OCI-LY7 (cell line): ENCODE data around the gene MRI1. TPM values are rescaled to one million over a fixed set of nuclear protein-coding genes. Genes with fewer than 3 reads are reported as not detected.

Experiments
- BruUV-seq: library from RNA; stranded (reverse); fragments of 400-500 nt; replicated peaks from 2 replicates; lab custom pipeline; 2021; lab: Mats Ljungman, UMichigan
- CTCF ChIA-PET: fragments of 300-600 bp; sonication (Branson Sonifier 250); formaldehyde crosslinking; loops from one replicate; lab custom pipeline; 2022; ENCODE audit warnings: antibody characterized with exemption; ENCODE audit not compliant: unreplicated experiment; lab: Charles Lee
- POLR2A ChIA-PET: fragments of 300-600 bp; sonication (Branson Sonifier 250); formaldehyde crosslinking; loops from one replicate; lab custom pipeline; 2022; ENCODE audit warnings: antibody characterized with exemption; lab: Charles Lee
- DNase-seq: peaks from one replicate; pipeline ENCODE4 v3.0.0-alpha.2; 2015; ENCODE audit warnings: low spot score
- H2AFZ ChIP-seq: fragments of 200-600 bp; sonication (generic), shearing (Covaris generic); 2 replicates; pipeline ENCODE4 v1.6.1; 2014; ENCODE audit warnings: mild to moderate bottlenecking, antibody characterized with exemption, low read length, moderate library complexity
- H3K27ac ChIP-seq: fragments of 200-600 bp; sonication (generic); 2 replicates; pipeline ENCODE4 v1.5.1; 2014; ENCODE audit warnings: mixed run types, low read depth, mild to moderate bottlenecking, moderate library complexity, low read length, inconsistent platforms; ENCODE audit not compliant: poor library complexity, severe bottlenecking
- H3K36me3 ChIP-seq: fragments of 200-600 bp; sonication (generic); 2 replicates; pipeline ENCODE4 v1.6.1; 2014; ENCODE audit warnings: mild to moderate bottlenecking, antibody characterized with exemption, low read length, moderate library complexity, mixed read lengths; ENCODE audit not compliant: insufficient read depth
- H3K4me1 ChIP-seq: fragments of 200-600 bp; sonication (generic); 2 replicates; pipeline ENCODE4 v1.5.1; 2014; ENCODE audit warnings: mild to moderate bottlenecking, low read length; ENCODE audit not compliant: insufficient read depth, poor library complexity, severe bottlenecking
- H3K4me2 ChIP-seq: fragments of 200-600 bp; sonication (generic); 2 replicates; pipeline ENCODE4 v1.6.1; 2014; ENCODE audit warnings: mild to moderate bottlenecking, low read length
- H3K4me3 ChIP-seq: fragments of 200-600 bp; sonication (generic); 2 replicates; pipeline ENCODE4 v1.5.1; 2014; ENCODE audit warnings: mild to moderate bottlenecking, low read depth, low read length; ENCODE audit not compliant: poor library complexity, severe bottlenecking
- H3K79me2 ChIP-seq: fragments of 200-600 bp; sonication (generic); 2 replicates; pipeline ENCODE4 v1.6.1; 2016; ENCODE audit warnings: low read depth, mild to moderate bottlenecking, low read length, moderate library complexity, mixed read lengths; ENCODE audit not compliant: insufficient read depth
- H3K9me2 ChIP-seq: fragments of 200-600 bp; sonication (generic); 2 replicates; pipeline ENCODE4 v1.6.1; 2016; ENCODE audit warnings: mild to moderate bottlenecking, low read length, mixed read lengths; ENCODE audit not compliant: insufficient read depth
- H3K9me3 ChIP-seq: fragments of 200-600 bp; sonication (generic); 2 replicates; pipeline ENCODE4 v1.6.1; 2014; ENCODE audit warnings: mild to moderate bottlenecking, mixed run types, low read length, mixed read lengths
- H4K20me1 ChIP-seq: fragments of 200-600 bp; sonication (generic); 2 replicates; pipeline ENCODE4 v1.6.1; 2014; ENCODE audit warnings: mild to moderate bottlenecking, antibody characterized with exemption, low read length, moderate library complexity, mixed read lengths; ENCODE audit not compliant: insufficient read depth
- EZH2phosphoT487 ChIP-seq: fragments of 200-600 bp; sonication (generic); IDR thresholded peaks from 2 replicates; pipeline ENCODE4 v1.6.1; 2018; ENCODE audit warnings: low read depth, borderline replicate concordance, mild to moderate bottlenecking, mixed run types, antibody characterized with exemption, low read length, moderate library complexity, mixed read lengths
- intact Hi-C: fragments of 100-400 bp; cut with micrococcal nuclease; formaldehyde crosslinking; loops from one replicate; pipeline ENCODE4 v1.10.0; 2022; ENCODE audit not compliant: unreplicated experiment
- total RNA-seq, 2 experiments: library from RNA; depleted of rRNA in 1 of 2; stranded (reverse); fragments of >200 nt in 1 of 2; shearing (Covaris generic) in 1 of 2; gene quantifications; 2 replicates each; pipeline ENCODE4 v1.2.3, GENCODE V29; 2014 to 2022
- TF ChIP-seq, protein P1 (sequence below): fragments of 200-600 bp; sonication (generic); conservative IDR thresholded peaks from 2 replicates; pipeline ENCODE4 v1.5.1; 2014; ENCODE audit warnings: mild to moderate bottlenecking, antibody characterized with exemption, low read length, moderate library complexity, mixed read lengths

Gene MRI1
- total RNA-seq, 2 experiments from 2014 or later = 23.4 to 27.3 TPM

GRCh38 chr19:13807421-13808021 lies 43.2 kb downstream of the MRI1 start:
- BruUV-seq = no TSS peak
- Histone ChIP-seq H3K27ac (no peak overlapping the region), H3K79me2 (no peaks in the 10 kb centered on the region), H4K20me1 (no peaks in the 10 kb centered on the region), H3K4me3 (no peak overlapping the region), H3K9me3 (no peaks in the 10 kb centered on the region), H3K36me3 (no peaks in the 10 kb centered on the region; the same call in 1 of the 2 replicates), H3K4me1 (no peaks in the 10 kb centered on the region), H3K4me2 (no peak overlapping the region), H2AFZ (no peak overlapping the region), H3K9me2 (no peaks in the 10 kb centered on the region)
- no peak for TF ChIP-seq EZH2phosphoT487
- TF ChIP-seq, protein P1, sequence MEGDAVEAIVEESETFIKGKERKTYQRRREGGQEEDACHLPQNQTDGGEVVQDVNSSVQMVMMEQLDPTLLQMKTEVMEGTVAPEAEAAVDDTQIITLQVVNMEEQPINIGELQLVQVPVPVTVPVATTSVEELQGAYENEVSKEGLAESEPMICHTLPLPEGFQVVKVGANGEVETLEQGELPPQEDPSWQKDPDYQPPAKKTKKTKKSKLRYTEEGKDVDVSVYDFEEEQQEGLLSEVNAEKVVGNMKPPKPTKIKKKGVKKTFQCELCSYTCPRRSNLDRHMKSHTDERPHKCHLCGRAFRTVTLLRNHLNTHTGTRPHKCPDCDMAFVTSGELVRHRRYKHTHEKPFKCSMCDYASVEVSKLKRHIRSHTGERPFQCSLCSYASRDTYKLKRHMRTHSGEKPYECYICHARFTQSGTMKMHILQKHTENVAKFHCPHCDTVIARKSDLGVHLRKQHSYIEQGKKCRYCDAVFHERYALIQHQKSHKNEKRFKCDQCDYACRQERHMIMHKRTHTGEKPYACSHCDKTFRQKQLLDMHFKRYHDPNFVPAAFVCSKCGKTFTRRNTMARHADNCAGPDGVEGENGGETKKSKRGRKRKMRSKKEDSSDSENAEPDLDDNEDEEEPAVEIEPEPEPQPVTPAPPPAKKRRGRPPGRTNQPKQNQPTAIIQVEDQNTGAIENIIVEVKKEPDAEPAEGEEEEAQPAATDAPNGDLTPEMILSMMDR = no peak
- intact Hi-C loops = no loop called here
- no peak for DNase-seq
- CTCF ChIA-PET = interaction anchor here (0.6 kb wide), 1 partner anchor 143 kb away, joined by 21 read pairs; no protein-coding TSS in a partner anchor
- POLR2A ChIA-PET = no interaction called here

DNA sequence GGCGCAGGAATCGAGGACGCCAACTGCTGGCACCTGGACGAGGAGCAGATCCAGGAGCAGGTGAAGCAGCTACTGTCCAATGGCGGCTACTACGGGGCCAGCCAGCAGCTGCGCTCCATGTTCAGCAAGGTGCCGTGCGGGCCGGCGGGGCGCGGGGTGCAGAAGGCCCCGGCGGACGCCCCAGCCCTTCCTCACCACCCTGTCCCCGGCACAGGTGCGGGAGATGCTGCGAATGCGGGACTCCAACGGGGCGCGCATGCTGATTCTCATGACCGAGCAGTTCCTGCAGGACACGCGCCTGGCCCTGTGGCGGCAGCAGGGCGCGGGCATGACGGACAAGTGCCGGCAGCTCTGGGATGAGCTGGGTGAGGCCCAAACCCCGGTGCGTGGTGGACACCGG lies 44.5 kb downstream of the MRI1 start:
- intact Hi-C loops = no loop called here
- no peaks in the 10 kb centered on the region for H3K4me1 ChIP-seq
- no peaks in the 10 kb centered on the region for H3K9me2 ChIP-seq
- H3K4me2 ChIP-seq = no peak overlapping the region
- H3K9me3 ChIP-seq = no peaks in the 10 kb centered on the region
- DNase-seq = no peak
- CTCF ChIA-PET = no interaction called here
- no peaks in the 10 kb centered on the region for H4K20me1 ChIP-seq
- no peak overlapping the region for H3K4me3 ChIP-seq
- no peak overlapping the region for H2AFZ ChIP-seq
- H3K79me2 ChIP-seq = no peaks in the 10 kb centered on the region
- H3K27ac ChIP-seq = no peak overlapping the region
- no TSS peak for BruUV-seq
- TF ChIP-seq, protein P1 = no peak
- no peak for TF ChIP-seq EZH2phosphoT487
- H3K36me3 ChIP-seq = no peaks in the 10 kb centered on the region; the same call in 1 of the 2 replicates
- POLR2A ChIA-PET = interaction anchor here (0.6 kb wide), 1 partner anchor 20 kb away, joined by 3 read pairs; no protein-coding TSS in a partner anchor

DNA sequence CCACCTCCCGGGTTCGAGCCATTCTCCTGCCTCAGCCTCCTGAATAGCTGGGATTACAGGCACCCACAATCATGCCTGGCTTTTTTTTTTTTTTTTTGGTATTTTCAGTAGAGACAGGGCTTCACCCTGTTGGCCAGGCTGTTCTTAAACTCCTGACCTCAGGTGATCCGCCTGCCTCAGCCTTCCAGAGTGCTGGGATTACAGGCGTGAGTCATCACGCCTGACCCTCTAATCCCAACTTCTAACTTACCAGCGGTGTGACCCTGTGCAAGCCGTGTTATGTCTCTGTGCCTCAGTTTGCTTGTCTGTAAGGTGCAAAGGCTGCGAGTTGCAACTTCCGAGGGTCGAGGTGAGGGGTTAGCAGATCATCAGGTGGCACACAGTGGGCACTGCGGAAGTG lies 48.2 kb downstream of the MRI1 start:
- POLR2A ChIA-PET = no interaction called here
- no peak overlapping the region for H3K4me2 ChIP-seq

More for the DNA sequence above, 48.2 kb downstream of the MRI1 start:
- H3K27ac ChIP-seq = no peak overlapping the region
- CTCF ChIA-PET = no interaction called here
- DNase-seq = no peak
- H3K9me3 ChIP-seq = no peaks in the 10 kb centered on the region
- H4K20me1 ChIP-seq = no peaks in the 10 kb centered on the region
- TF ChIP-seq EZH2phosphoT487 = no peak
- TF ChIP-seq, protein P1 = no peak
- no peak overlapping the region for H3K4me3 ChIP-seq
- BruUV-seq = no TSS peak
- H2AFZ ChIP-seq = no peak overlapping the region
- H3K36me3 ChIP-seq = peaks cover 6% of the 10 kb centered on the region; the same call in 1 of the 2 replicates
- H3K79me2 ChIP-seq = no peaks in the 10 kb centered on the region
- intact Hi-C loops = no loop called here
- H3K4me1 ChIP-seq = no peaks in the 10 kb centered on the region
- no peaks in the 10 kb centered on the region for H3K9me2 ChIP-seq
